Left lung (tissue), 10 donors: ENCODE measurements around the gene SS18L1. TPM values are rescaled to one million over a fixed set of nuclear protein-coding genes. Genes with fewer than 3 reads are reported as not detected.
A peak's percentile ranks its signal among the peaks of the same experiment; 100 is the strongest.

Source experiments
- ATAC-seq: fragments of 200-7000 bp; cut with Tn5 transposase; one replicate; pipeline ENCODE4 v1.9.1; 2020; ENCODE audit warnings: moderate library complexity
- DNase-seq, 4 donors: peaks; one replicate each; pipeline ENCODE4 v3.0.0-alpha.2; 2013 to 2020
- H3K27ac ChIP-seq, 2 donors: fragments of 200-600 bp; sonication (generic) in 1 of 2; one replicate each; pipeline versions ENCODE4 v1.5.0 to v1.8.0; 2020 to 2021
- H3K27me3 ChIP-seq, 2 donors: fragments of 200-600 bp; sonication (generic) in 1 of 2; one replicate each; pipeline versions ENCODE4 v1.5.0 to v1.8.0; 2020 to 2021
- H3K36me3 ChIP-seq, 2 donors: fragments of 200-600 bp; sonication (generic) in 1 of 2; one replicate each; pipeline versions ENCODE4 v1.5.0 to v1.8.0; 2020 to 2021
- H3K4me1 ChIP-seq, 2 donors: fragments of 200-600 bp; one replicate each; pipeline ENCODE4 v1.8.0; 2021
- H3K4me3 ChIP-seq, 2 donors: fragments of 200-600 bp; sonication (generic) in 1 of 2; one replicate each; pipeline versions ENCODE4 v1.5.0 to v1.8.0; 2020 to 2021; ENCODE audit warnings: mild to moderate bottlenecking in 1 of 2
- H3K9me3 ChIP-seq, 2 donors: fragments of 200-600 bp; sonication (generic) in 1 of 2; one replicate each; pipeline versions ENCODE4 v1.5.0 to v1.8.0; 2020 to 2021
- intact Hi-C, 2 donors: fragments of 100-400 bp; cut with DNase I; formaldehyde crosslinking; loops; one replicate each; pipeline versions ENCODE4 v1.11.2 to v1.14.2; 2022
- polyA plus RNA-seq, 6 donors: library from polyadenylated mRNA; unstranded; fragments of 120-200 nt; gene quantifications; one replicate each; pipeline ENCODE4 v1.2.1, GENCODE V29; 2013; ENCODE audit not compliant: insufficient read length in 6 of 6
- total RNA-seq, 2 donors: library from RNA; stranded (reverse); fragmentation: NEBNext Ultra II Directional; extraction: Animal tissue kit (Norgen Biotek cat#: 25700); gene quantifications; one replicate each; pipeline ENCODE4 v1.2.1, GENCODE V29; 2021
- TF ChIP-seq, protein P1 (sequence below), 2 donors: fragments of 200-600 bp; sonication (generic) in 1 of 2; IDR thresholded peaks; one replicate each; pipeline versions ENCODE4 v1.5.0 to v1.8.0; 2021; ENCODE audit warnings: antibody characterized with exemption in 2 of 2
- donor health status: DM: no; HTN: yes; CAD: no.
- donor health status: DM: no; HTN: no; CAD: no.

Gene SS18L1
- total and polyA plus RNA-seq, 8 donors, result 14.6 to 30.0 (median 21.7) TPM

GRCh38 chr20:62211216-62211615 is 67.6 kb downstream of the SS18L1 start:
- TF ChIP-seq, protein P1, sequence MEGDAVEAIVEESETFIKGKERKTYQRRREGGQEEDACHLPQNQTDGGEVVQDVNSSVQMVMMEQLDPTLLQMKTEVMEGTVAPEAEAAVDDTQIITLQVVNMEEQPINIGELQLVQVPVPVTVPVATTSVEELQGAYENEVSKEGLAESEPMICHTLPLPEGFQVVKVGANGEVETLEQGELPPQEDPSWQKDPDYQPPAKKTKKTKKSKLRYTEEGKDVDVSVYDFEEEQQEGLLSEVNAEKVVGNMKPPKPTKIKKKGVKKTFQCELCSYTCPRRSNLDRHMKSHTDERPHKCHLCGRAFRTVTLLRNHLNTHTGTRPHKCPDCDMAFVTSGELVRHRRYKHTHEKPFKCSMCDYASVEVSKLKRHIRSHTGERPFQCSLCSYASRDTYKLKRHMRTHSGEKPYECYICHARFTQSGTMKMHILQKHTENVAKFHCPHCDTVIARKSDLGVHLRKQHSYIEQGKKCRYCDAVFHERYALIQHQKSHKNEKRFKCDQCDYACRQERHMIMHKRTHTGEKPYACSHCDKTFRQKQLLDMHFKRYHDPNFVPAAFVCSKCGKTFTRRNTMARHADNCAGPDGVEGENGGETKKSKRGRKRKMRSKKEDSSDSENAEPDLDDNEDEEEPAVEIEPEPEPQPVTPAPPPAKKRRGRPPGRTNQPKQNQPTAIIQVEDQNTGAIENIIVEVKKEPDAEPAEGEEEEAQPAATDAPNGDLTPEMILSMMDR (IDR thresholded peaks at IDR 0.05), result no peak
- intact Hi-C loops, result no loop called here
- H3K36me3 ChIP-seq, result no peaks in the 10 kb centered on the region
- H3K9me3 ChIP-seq, result no peaks in the 10 kb centered on the region
- no peak overlapping the region for H3K27ac ChIP-seq
- H3K4me3 ChIP-seq, result no peak overlapping the region
- H3K4me1 ChIP-seq, result no peaks in the 10 kb centered on the region
- H3K27me3 ChIP-seq, result peaks cover 4 to 70% of the 10 kb centered on the region in 2 donors
- ATAC-seq (no peak), DNase-seq (peak in 1 of 4 donors; percentile 34)

DNA sequence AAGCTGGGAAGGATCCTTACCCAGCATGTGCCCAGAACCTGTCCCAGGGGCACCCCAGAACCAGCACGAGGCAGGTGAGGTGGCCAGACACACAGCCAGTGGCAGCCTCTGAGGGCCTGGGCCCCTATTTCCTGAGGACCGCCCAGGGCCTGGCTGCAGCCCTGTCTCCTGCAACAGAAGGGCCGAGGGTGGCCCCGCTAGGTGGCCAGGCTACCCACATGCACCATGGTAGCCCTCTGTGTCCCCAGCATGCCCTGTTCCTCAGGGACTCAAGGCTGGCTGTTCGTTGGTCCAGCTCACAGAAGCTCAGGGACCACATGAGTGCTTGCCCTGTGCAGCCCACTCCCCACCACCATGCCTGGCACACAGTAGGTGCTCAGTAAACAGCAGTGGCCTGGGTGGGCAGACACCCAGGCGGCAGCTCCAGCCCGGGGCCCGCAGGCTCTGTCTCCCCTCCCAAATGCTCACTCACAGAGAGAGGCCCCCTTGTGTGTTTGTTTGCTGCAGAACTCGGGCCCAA is 68.3 kb downstream of the SS18L1 start:
- Histone ChIP-seq H3K4me3 (no peak overlapping the region), H3K9me3 (no peaks in the 10 kb centered on the region), H3K36me3 (no peaks in the 10 kb centered on the region), H3K27ac (no peak overlapping the region), H3K4me1 (no peaks in the 10 kb centered on the region), H3K27me3 (peaks cover 4 to 76% of the 10 kb centered on the region in 2 donors)
- intact Hi-C loops, result no loop called here
- DNase-seq (peak in 1 of 4 donors; percentile 53), ATAC-seq (no peak)
- TF ChIP-seq, protein P1 (IDR thresholded peaks at IDR 0.05), result no peak

- H3K27me3 ChIP-seq, result peaks cover 4 to 81% of the 10 kb centered on the region in 2 donors
- H3K4me1 ChIP-seq, result no peaks in the 10 kb centered on the region
- no peaks in the 10 kb centered on the region for H3K9me3 ChIP-seq
- intact Hi-C loops, result no loop called here
- ATAC-seq, result no peak
- H3K4me3 ChIP-seq, result no peak overlapping the region
- peak in 1 of 4 donors; percentile 44 for DNase-seq
- H3K36me3 ChIP-seq, result no peaks in the 10 kb centered on the region
- H3K27ac ChIP-seq, result no peak overlapping the region
- TF ChIP-seq, protein P1 (IDR thresholded peaks at IDR 0.05), result no peak
Observed at GRCh38 chr20:62212299-62212698, 68.7 kb downstream of the SS18L1 start.

DNA sequence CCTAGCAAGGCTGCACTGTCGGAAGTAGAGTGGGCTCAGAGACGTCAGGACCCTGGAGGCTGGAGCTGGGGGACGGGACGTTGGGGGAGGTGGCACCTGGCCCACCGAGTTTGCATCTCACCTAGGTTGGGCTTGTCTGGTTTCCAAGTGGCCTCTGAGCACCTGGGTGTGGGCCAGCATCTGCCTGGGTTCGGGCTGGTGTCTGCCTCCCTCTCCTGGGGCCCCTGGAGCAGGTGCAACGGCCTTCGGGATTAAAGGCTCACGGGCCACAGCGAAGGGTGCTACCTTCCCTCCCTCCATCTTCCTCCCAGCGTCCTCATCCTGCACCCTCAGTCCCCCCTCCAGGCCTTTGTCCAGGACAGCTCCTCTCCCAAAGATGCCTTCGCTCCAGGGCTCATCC is 70.5 kb downstream of the SS18L1 start:
- no peaks in the 10 kb centered on the region for H3K36me3 ChIP-seq
- DNase-seq, result peak in 1 of 4 donors; percentile 51
- no peak overlapping the region for H3K27ac ChIP-seq
- no peak overlapping the region for H3K4me3 ChIP-seq
- H3K4me1 ChIP-seq, result no peaks in the 10 kb centered on the region
- TF ChIP-seq, protein P1 (IDR thresholded peaks at IDR 0.05), result no peak
- intact Hi-C loops, result no loop called here
- peaks cover 21 to 91% of the 10 kb centered on the region in 2 donors for H3K27me3 ChIP-seq
- no peak for ATAC-seq
- no peaks in the 10 kb centered on the region for H3K9me3 ChIP-seq

GRCh38 chr20:62215020-62215990 is 71.7 kb downstream of the SS18L1 start:
- intact Hi-C loops, result no loop called here
- no peak overlapping the region for H3K4me3 ChIP-seq
- peak in 1 of 4 donors; percentile 79 for DNase-seq
- TF ChIP-seq, protein P1 (IDR thresholded peaks at IDR 0.05), result no peak
- H3K36me3 ChIP-seq, result no peaks in the 10 kb centered on the region
- no peaks in the 10 kb centered on the region for H3K9me3 ChIP-seq
- no peak overlapping the region for H3K27ac ChIP-seq
- H3K27me3 ChIP-seq, result peaks cover 28 to 90% of the 10 kb centered on the region in 2 donors
- H3K4me1 ChIP-seq, result peaks cover under 1 to 7% of the 10 kb centered on the region in 2 donors
- no peak for ATAC-seq
